ENCODE data around the gene CDHR5.

Gene CDHR5

DNA sequence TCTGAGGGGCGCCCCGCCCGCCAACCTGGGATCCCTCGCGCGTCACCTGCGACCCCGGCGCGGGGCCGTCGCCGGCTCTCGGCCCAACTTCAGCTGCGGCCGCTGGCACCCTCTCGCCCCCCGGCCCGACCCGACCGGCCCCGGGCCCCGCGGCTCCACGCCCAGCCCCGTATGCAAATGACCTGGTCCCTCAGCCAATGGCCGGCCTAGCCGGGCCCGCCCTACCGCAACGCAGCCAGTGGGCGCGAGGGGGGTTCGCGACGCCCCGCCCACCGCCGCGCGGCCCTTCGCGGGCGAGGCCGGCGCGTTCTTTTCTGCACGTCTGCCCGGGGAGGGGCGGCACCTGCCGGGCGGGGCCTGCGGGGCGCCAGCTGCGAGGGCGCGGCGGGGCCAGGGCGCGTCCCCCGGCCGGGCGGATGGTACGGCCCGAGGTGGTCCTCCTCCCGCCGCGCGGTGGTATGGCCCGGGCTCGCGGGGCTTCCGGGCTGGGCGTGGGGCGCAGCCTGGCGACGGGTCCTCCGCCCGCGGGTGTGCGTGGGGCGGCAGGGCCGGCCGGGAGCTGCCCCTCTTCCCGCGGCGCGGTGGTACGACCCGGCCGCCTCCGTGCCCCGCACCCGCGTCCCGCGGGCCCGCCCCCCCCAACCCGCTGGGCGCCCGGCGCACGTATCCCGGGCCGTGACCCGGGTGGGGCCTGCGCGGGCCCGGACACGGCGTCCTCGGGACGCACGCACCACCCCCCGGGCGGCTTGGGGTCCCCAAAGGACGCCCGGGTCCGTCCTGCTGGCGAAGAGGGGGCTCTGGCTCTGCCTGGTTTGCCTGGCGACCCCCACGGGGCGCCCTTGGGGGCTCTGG, 56.2 kb downstream of the CDHR5 start:
- peaks cover 5% of the 10 kb centered on the region for H3K79me1 ChIP-seq (ENCODE audit: low read depth, low read length)
- H3K18ac ChIP-seq (ENCODE audit: low read length) = peak overlapping the region; percentile 94
- H3K27ac ChIP-seq (replicated peaks; ENCODE audit: low read length) = peak overlapping the region; percentile 22
- peak; percentile 97 for DNase-seq (ENCODE audit: low spot score)
- H4K8ac ChIP-seq (ENCODE audit: low read depth, low read length) = no peak overlapping the region
- no peak overlapping the region for H3K4ac ChIP-seq (ENCODE audit: low read length)
- H2BK5ac ChIP-seq (ENCODE audit: low read length) = peak overlapping the region; percentile 87
- no peaks in the 10 kb centered on the region for H3K9me3 ChIP-seq (replicated peaks in 1 of 2; ENCODE audit: control insufficient read depth in 2 of 2, insufficient read depth in 1 of 2, low read depth in 1 of 2, low read length in 2 of 2)
- peak overlapping the region; percentile 65 for H3K23ac ChIP-seq (ENCODE audit: low read depth, low read length, poor library complexity)
- H2AFZ ChIP-seq (ENCODE audit: low read length) = peak overlapping the region; percentile 97
- H3K4me1 ChIP-seq (ENCODE audit: control insufficient read depth in 2 of 2, insufficient read depth in 1 of 2, low read depth in 1 of 2, low read length in 2 of 2) = peaks cover 25 to 27% of the 10 kb centered on the region in 2 donors
- no peak overlapping the region for H4K91ac ChIP-seq (ENCODE audit: low read depth, low read length, poor library complexity)
- H3K9ac ChIP-seq (ENCODE audit: low read depth, low read length, poor library complexity) = peak overlapping the region; percentile 88
- H2BK120ac ChIP-seq (ENCODE audit: low read depth, low read length) = no peak overlapping the region
- no CpG with 5 or more reads among the region's 123 CpGs for WGBS, 2 donors (ENCODE audit: extremely low coverage in 2 of 2, insufficient read length in 2 of 2, insufficient replicate concordance in 1 of 2)
- H3K4me2 ChIP-seq (ENCODE audit: insufficient read depth, low read length, poor library complexity, severe bottlenecking) = peak overlapping the region; percentile 94
- peak overlapping the region; percentile 63 for H3K14ac ChIP-seq (ENCODE audit: low read length)
- H2AK5ac ChIP-seq (ENCODE audit: low read depth, low read length) = peak overlapping the region; percentile 100
- peaks cover 4 to 5% of the 10 kb centered on the region in 2 donors for H3K36me3 ChIP-seq (replicated peaks in 1 of 2; ENCODE audit: control insufficient read depth in 2 of 2, insufficient read depth in 2 of 2, low read length in 2 of 2)
- peak overlapping the region; percentile 63 to 91 for H3K4me3 ChIP-seq (ENCODE audit: low read length in 2 of 2)
- peaks cover 0 to 13% (median 0%) of the 10 kb centered on the region in 3 experiments for H3K27me3 ChIP-seq (ENCODE audit: control insufficient read depth in 3 of 3, insufficient read depth in 3 of 3, low read depth in 1 of 3, low read length in 3 of 3)
- H2BK12ac ChIP-seq (ENCODE audit: low read length) = no peak overlapping the region
- peak overlapping the region; percentile 90 for H2BK15ac ChIP-seq (ENCODE audit: low read length)

- Histone ChIP-seq H3K4me2 (ENCODE audit: insufficient read depth, low read length, poor library complexity, severe bottlenecking) (peak overlapping the region; percentile 91), H4K8ac (ENCODE audit: low read depth, low read length) (no peak overlapping the region), H2AFZ (ENCODE audit: low read length) (peak overlapping the region; percentile 97), H3K9me3 (replicated peaks in 1 of 2; ENCODE audit: control insufficient read depth in 2 of 2, insufficient read depth in 1 of 2, low read depth in 1 of 2, low read length in 2 of 2) (no peaks in the 10 kb centered on the region), H2AK5ac (ENCODE audit: low read depth, low read length) (peak overlapping the region; percentile 98), H3K27ac (replicated peaks; ENCODE audit: low read length) (no peak overlapping the region), H3K79me1 (ENCODE audit: low read depth, low read length) (peaks cover 7% of the 10 kb centered on the region), H3K36me3 (replicated peaks in 1 of 2; ENCODE audit: control insufficient read depth in 2 of 2, insufficient read depth in 2 of 2, low read length in 2 of 2) (peaks cover 4 to 5% of the 10 kb centered on the region in 2 donors), H2BK120ac (ENCODE audit: low read depth, low read length) (no peak overlapping the region), H2BK12ac (ENCODE audit: low read length) (no peak overlapping the region), H3K27me3 (ENCODE audit: control insufficient read depth in 3 of 3, insufficient read depth in 3 of 3, low read depth in 1 of 3, low read length in 3 of 3) (peaks cover 0 to 5% (median 0%) of the 10 kb centered on the region in 3 experiments), H3K23ac (ENCODE audit: low read depth, low read length, poor library complexity) (peak overlapping the region; percentile 99), H3K4me3 (ENCODE audit: low read length in 2 of 2) (peak overlapping the region; percentile 63 to 91), H4K91ac (ENCODE audit: low read depth, low read length, poor library complexity) (no peak overlapping the region), H3K4me1 (ENCODE audit: control insufficient read depth in 2 of 2, insufficient read depth in 1 of 2, low read depth in 1 of 2, low read length in 2 of 2) (peaks cover 25 to 27% of the 10 kb centered on the region in 2 donors), H3K18ac (ENCODE audit: low read length) (peak overlapping the region; percentile 92), H3K14ac (ENCODE audit: low read length) (peak overlapping the region; percentile 84), H2BK5ac (ENCODE audit: low read length) (peak overlapping the region; percentile 33), H3K4ac (ENCODE audit: low read length) (peak overlapping the region; percentile 76), H3K9ac (ENCODE audit: low read depth, low read length, poor library complexity) (peak overlapping the region; percentile 95), H2BK15ac (ENCODE audit: low read length) (peak overlapping the region; percentile 30)
- WGBS, 2 donors (ENCODE audit: extremely low coverage in 2 of 2, insufficient read length in 2 of 2, insufficient replicate concordance in 1 of 2) = no CpG with 5 or more reads among the region's 41 CpGs
- no peak for DNase-seq (ENCODE audit: low spot score)
Observed at GRCh38 chr11:567629-568292, 57.0 kb downstream of the CDHR5 start.

- Histone ChIP-seq H4K8ac (ENCODE audit: low read depth, low read length) (no peak overlapping the region), H2AK5ac (ENCODE audit: low read depth, low read length) (peak overlapping the region; percentile 98), H2BK12ac (ENCODE audit: low read length) (no peak overlapping the region), H3K23ac (ENCODE audit: low read depth, low read length, poor library complexity) (no peak overlapping the region), H2BK15ac (ENCODE audit: low read length) (peak overlapping the region; percentile 30), H3K9ac (ENCODE audit: low read depth, low read length, poor library complexity) (no peak overlapping the region), H3K4ac (ENCODE audit: low read length) (no peak overlapping the region), H3K14ac (ENCODE audit: low read length) (no peak overlapping the region), H3K27me3 (ENCODE audit: control insufficient read depth in 3 of 3, insufficient read depth in 3 of 3, low read depth in 1 of 3, low read length in 3 of 3) (peaks cover 0 to 4% (median 0%) of the 10 kb centered on the region in 3 experiments), H3K4me2 (ENCODE audit: insufficient read depth, low read length, poor library complexity, severe bottlenecking) (peak overlapping the region; percentile 91), H2AFZ (ENCODE audit: low read length) (no peak overlapping the region), H3K36me3 (replicated peaks in 1 of 2; ENCODE audit: control insufficient read depth in 2 of 2, insufficient read depth in 2 of 2, low read length in 2 of 2) (peaks cover 4 to 5% of the 10 kb centered on the region in 2 donors), H3K4me1 (ENCODE audit: control insufficient read depth in 2 of 2, insufficient read depth in 1 of 2, low read depth in 1 of 2, low read length in 2 of 2) (peaks cover 25 to 27% of the 10 kb centered on the region in 2 donors), H3K4me3 (ENCODE audit: low read length in 2 of 2) (peak overlapping the region; percentile 63 to 91), H4K91ac (ENCODE audit: low read depth, low read length, poor library complexity) (no peak overlapping the region), H3K9me3 (replicated peaks in 1 of 2; ENCODE audit: control insufficient read depth in 2 of 2, insufficient read depth in 1 of 2, low read depth in 1 of 2, low read length in 2 of 2) (no peaks in the 10 kb centered on the region), H2BK120ac (ENCODE audit: low read depth, low read length) (peak overlapping the region; percentile 91), H3K27ac (replicated peaks; ENCODE audit: low read length) (no peak overlapping the region), H3K79me1 (ENCODE audit: low read depth, low read length) (peaks cover 10% of the 10 kb centered on the region), H3K18ac (ENCODE audit: low read length) (no peak overlapping the region), H2BK5ac (ENCODE audit: low read length) (peak overlapping the region; percentile 33)
- no peak for DNase-seq (ENCODE audit: low spot score)
- no CpG with 5 or more reads among the region's 18 CpGs for WGBS, 2 donors (ENCODE audit: extremely low coverage in 2 of 2, insufficient read length in 2 of 2, insufficient replicate concordance in 1 of 2)
Observed at GRCh38 chr11:567011-567628, 57.6 kb downstream of the CDHR5 start.

Data from neuronal stem cell (in vitro differentiated cells).